ENCODE data around the gene SNX15.

DNA sequence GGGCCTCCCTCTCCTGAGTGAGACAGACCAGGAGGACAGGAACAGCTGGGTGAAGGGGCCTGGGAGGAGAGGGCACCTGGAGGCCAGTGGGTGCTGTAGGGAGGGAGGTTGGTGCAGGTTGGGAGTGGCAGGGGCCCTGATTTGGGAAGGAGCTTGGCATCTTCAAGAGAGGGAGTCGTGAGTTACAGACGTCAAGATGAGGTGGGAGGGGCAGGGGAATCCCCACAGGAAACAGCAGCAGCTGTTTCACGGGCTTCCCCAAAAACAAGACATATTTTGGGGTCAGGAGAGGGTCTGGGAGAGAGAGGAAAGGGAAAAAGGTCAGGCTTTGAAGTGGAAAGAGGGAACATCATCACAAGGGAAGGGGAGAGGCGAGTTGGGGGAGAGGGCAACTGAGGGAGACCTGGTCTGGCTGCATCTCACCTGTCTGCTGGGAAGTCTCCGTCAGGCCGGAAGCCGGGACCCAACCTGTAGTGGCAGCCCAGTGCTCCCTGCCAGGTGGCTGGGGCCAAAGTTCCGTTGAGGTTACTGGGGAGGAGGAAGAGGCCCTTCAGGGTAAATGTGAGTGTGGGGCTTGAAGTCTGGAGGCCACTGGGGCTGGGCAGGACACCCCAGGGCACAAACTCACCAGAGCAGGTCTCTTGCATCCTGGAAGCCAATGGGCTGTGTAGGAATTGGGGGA is 26.7 kb downstream of the SNX15 start:
- TF ChIP-seq ZNF274 (IDR thresholded peaks at IDR 0.05; ENCODE audit: low read depth, low read length) (no peak), YY1 (IDR thresholded peaks at IDR 0.05; ENCODE audit: insufficient read depth, insufficient read length) (no peak)
